Calu3 (cell line): ENCODE measurements around the gene ADGRG6. TPM values are rescaled to one million over a fixed set of nuclear protein-coding genes. Genes with fewer than 3 reads are reported as not detected.

Experiments used
- BruUV-seq: library from RNA; stranded (reverse); fragments of 400-500 nt; replicated peaks from 2 replicates; lab custom pipeline; 2021; lab: Mats Ljungman, UMichigan
- CTCF ChIA-PET: fragments of 300-600 bp; sonication (Branson Sonifier 250); formaldehyde crosslinking; loops from one replicate; lab custom pipeline; 2022; ENCODE audit warnings: antibody characterized with exemption; lab: Charles Lee
- DNase-seq: peaks from one replicate; pipeline ENCODE4 v3.0.0; 2022
- H3K27ac Mint-ChIP-seq: one replicate; pipeline ENCODE4 v1.8.0; 2022; ENCODE audit warnings: mixed read lengths; ENCODE audit not compliant: unreplicated experiment
- H3K27me3 Mint-ChIP-seq: one replicate; pipeline ENCODE4 v1.8.0; 2022; ENCODE audit warnings: mixed read lengths; ENCODE audit not compliant: unreplicated experiment
- H3K36me3 Mint-ChIP-seq: one replicate; pipeline ENCODE4 v1.8.0; 2022; ENCODE audit warnings: mild to moderate bottlenecking, moderate library complexity, mixed read lengths; ENCODE audit not compliant: insufficient read depth, unreplicated experiment
- H3K4me1 Mint-ChIP-seq: one replicate; pipeline ENCODE4 v1.8.0; 2022; ENCODE audit warnings: mild to moderate bottlenecking, low read depth, mixed read lengths; ENCODE audit not compliant: unreplicated experiment
- H3K4me3 Mint-ChIP-seq: one replicate; pipeline ENCODE4 v1.8.0; 2022; ENCODE audit warnings: mild to moderate bottlenecking, low read depth, moderate library complexity, mixed read lengths; ENCODE audit not compliant: unreplicated experiment
- H3K9me3 Mint-ChIP-seq: one replicate; pipeline ENCODE4 v1.8.0; 2022; ENCODE audit warnings: low read depth, mixed read lengths; ENCODE audit not compliant: unreplicated experiment
- CTCF ChIP-seq: fragments of 200-600 bp; IDR thresholded peaks from one replicate; pipeline ENCODE4 v1.8.0; 2022; ENCODE audit warnings: antibody characterized with exemption; ENCODE audit not compliant: unreplicated experiment
- intact Hi-C: fragments of 100-400 bp; cut with micrococcal nuclease; formaldehyde crosslinking; loops from one replicate; pipeline ENCODE4 v1.10.0; 2022; ENCODE audit not compliant: unreplicated experiment
- total RNA-seq: library from RNA; stranded (reverse); gene quantifications from 2 replicates; pipeline ENCODE4 v1.2.3, GENCODE V29; 2022

ADGRG6 gene
- total RNA-seq, 1 experiment from 2014 or later: 109 TPM

DNA sequence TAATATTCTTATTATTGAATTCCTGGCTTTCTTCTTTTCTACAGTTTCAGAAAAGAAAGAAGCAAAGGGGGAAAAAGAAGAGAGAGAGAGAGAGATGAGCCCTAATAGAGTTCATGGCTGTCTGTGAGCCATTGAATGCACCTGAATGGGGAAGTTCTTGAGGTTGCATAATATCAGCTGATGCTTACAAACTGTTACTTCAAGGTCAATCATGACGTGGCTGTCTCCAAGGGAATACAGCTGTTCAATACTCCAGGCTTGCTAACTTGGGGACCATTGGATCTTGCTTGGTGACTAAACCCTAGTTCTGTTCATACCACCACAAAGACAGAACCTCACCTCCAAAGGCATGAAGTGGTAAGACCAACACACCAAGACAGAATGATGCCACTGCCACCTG is 180.4 kb downstream of the ADGRG6 start:
- H3K27me3 Mint-ChIP-seq: no peaks in the 10 kb centered on the region
- no TSS peak for BruUV-seq
- intact Hi-C loops: no loop called here
- TF ChIP-seq CTCF: no peak
- H3K4me1 Mint-ChIP-seq: no peaks in the 10 kb centered on the region
- H3K4me3 Mint-ChIP-seq: no peak overlapping the region
- CTCF ChIA-PET: interaction anchor here (0.6 kb wide), 1 partner anchor 17 kb away, joined by 3 read pairs; no protein-coding TSS in a partner anchor
- H3K9me3 Mint-ChIP-seq: peaks cover 2% of the 10 kb centered on the region
- DNase-seq: no peak
- H3K36me3 Mint-ChIP-seq: no peaks in the 10 kb centered on the region
- H3K27ac Mint-ChIP-seq: no peak overlapping the region

DNA sequence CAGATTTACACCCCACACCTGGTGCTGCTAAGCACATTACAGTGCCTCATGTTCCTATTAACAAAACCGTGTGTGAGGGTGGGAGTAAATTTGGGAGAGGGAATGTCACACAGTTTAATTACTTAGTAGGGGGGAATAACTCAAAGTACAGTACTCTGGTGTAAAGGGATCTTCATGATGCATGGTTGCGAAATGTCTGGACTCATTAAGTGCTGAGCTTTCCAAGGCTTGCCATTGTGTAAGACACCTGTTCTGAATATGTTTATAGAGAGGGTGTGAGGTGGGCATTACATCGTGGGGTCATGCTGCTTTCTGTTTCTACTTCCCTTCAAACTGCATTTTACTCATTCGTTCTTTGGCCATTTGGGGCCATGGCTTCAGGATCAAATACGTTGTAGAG is 181.2 kb downstream of the ADGRG6 start:
- no TSS peak for BruUV-seq
- Mint-ChIP-seq H3K36me3 (no peaks in the 10 kb centered on the region), H3K27ac (no peak overlapping the region), H3K9me3 (peaks cover 2% of the 10 kb centered on the region), H3K4me1 (no peaks in the 10 kb centered on the region), H3K4me3 (no peak overlapping the region), H3K27me3 (no peaks in the 10 kb centered on the region)
- intact Hi-C loops: no loop called here
- TF ChIP-seq CTCF: no peak
- CTCF ChIA-PET: no interaction called here
- no peak for DNase-seq

DNA sequence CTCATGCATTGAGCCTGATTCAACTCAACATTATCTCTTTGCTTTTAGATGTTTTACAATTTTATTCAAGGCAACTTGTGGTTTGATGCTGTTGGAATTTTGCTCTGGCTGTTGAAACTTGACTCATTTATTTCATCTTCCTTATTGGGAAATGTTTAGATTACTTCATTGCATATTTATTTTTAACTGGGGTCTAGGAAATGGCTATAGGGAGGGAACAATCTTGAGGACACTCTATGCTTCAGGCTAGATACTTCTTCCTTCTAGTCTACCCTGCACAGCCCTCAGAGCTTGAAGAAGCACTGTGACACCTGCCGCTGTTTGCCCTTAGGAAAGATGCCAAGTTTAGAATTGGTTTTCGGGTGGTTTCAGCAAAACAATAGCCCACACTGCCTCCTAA is 183.4 kb downstream of the ADGRG6 start:
- H3K4me3 Mint-ChIP-seq: no peak overlapping the region
- peaks cover 12% of the 10 kb centered on the region for H3K27me3 Mint-ChIP-seq
- no TSS peak for BruUV-seq
- no peaks in the 10 kb centered on the region for H3K4me1 Mint-ChIP-seq
- CTCF ChIA-PET: no interaction called here
- intact Hi-C loops: no loop called here
- H3K36me3 Mint-ChIP-seq: no peaks in the 10 kb centered on the region
- H3K27ac Mint-ChIP-seq: no peak overlapping the region
- no peak for DNase-seq
- H3K9me3 Mint-ChIP-seq: peaks cover 4% of the 10 kb centered on the region
- TF ChIP-seq CTCF: no peak

DNA sequence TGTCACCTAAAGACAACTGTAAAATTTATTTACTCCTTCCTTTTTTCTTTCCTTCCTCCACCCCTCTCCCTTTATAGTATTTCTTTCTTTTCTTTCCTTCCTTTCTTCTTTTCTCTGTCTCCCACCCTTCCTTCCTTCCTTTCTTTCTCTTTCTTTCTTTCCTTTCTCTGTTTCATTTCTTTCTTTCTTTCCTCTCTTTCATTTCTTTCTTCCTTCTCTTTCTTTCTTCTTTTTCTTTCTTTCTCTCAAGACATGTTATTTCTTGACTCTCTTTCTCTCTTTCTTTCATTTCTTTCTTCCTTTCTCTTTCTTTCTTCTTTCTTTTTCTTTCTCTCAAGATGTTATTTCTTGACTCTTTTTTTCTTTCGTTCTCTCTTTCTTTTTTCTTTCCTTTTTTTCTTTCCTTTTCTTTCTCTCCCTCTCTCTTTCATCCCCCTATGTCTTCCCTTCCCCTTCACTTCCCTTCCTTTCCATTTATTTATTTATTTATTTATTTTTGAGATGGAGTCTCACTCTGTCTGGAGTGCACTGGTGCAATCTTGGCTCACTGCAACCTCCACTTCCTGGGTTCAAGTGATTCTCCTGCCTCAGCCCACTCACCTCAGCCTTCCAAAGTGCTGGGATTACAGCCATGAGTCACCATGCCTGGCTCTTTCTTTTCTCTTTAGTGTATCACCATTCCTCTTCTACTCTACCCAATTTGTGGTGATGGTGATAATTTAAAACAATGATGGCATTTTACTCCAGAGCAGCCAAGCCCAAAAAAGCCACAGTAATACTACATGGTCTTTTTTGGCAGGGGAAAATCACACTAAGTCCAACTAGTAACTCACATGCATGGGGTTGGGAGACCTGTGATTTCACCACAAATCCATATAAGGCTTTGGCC is 188.2 kb downstream of the ADGRG6 start:
- BruUV-seq: no TSS peak
- no peak overlapping the region for H3K27ac Mint-ChIP-seq
- intact Hi-C loops: no loop called here

More for the DNA sequence above, 188.2 kb downstream of the ADGRG6 start:
- Mint-ChIP-seq H3K36me3 (no peaks in the 10 kb centered on the region), H3K4me1 (no peaks in the 10 kb centered on the region), H3K9me3 (peaks cover 2% of the 10 kb centered on the region), H3K27me3 (peaks cover 19% of the 10 kb centered on the region), H3K4me3 (no peak overlapping the region)
- DNase-seq: no peak
- CTCF ChIA-PET: no interaction called here
- no peak for TF ChIP-seq CTCF

Other genes with a start within 250 kb of the ADGRG6 start
- gene GJE1, start 169.1 kb upstream of the ADGRG6 start, total RNA-seq: not detected in 2 replicates
- not detected in 2 replicates for gene NMBR, start 154.9 kb upstream of the ADGRG6 start, total RNA-seq
- 32.4 and 35.5 TPM in 2 replicates for gene VTA1, start 154.7 kb upstream of the ADGRG6 start, total RNA-seq